Tibial nerve (tissue), 4 donors: ENCODE data around the gene UNG. TPM values are rescaled to one million over a fixed set of nuclear protein-coding genes. Genes with fewer than 3 reads are reported as not detected.

Experiments
- DNase-seq, 2 donors: peaks; one replicate each; pipeline ENCODE4 v3.0.0-alpha.2; 2019; ENCODE audit warnings: low spot score in 2 of 2
- H3K27ac ChIP-seq, 4 donors: fragments of 200-600 bp; sonication (generic) in 3 of 4; one replicate each; pipeline ENCODE4 v1.5.1; 2017 to 2019; ENCODE audit warnings: mild to moderate bottlenecking in 1 of 4
- H3K27me3 ChIP-seq, 2 donors: fragments of 200-600 bp; sonication (generic) in 1 of 2; one replicate each; pipeline versions ENCODE4 v1.5.1 to v1.6.0; 2017 to 2019
- H3K36me3 ChIP-seq, 3 donors: fragments of 200-600 bp; sonication (generic); one replicate each; pipeline ENCODE4 v1.5.1; 2018 to 2019
- H3K4me1 ChIP-seq, 4 donors: fragments of 200-600 bp; sonication (generic) in 3 of 4; one replicate each; pipeline ENCODE4 v1.5.1; 2017 to 2019
- H3K4me3 ChIP-seq, 4 donors: fragments of 200-600 bp; sonication (generic) in 3 of 4; one replicate each; pipeline ENCODE4 v1.5.1; 2017 to 2019; ENCODE audit warnings: mild to moderate bottlenecking in 1 of 4, moderate library complexity in 1 of 4
- H3K9me3 ChIP-seq, 4 donors: fragments of 200-600 bp; sonication (generic) in 3 of 4; one replicate each; pipeline ENCODE4 v1.5.1; 2017 to 2019
- CTCF ChIP-seq, 5 experiments: fragments of 200-600 bp in 3 of 5; fragments of 450-650 bp in 2 of 5; sonication (generic) in 3 of 5; IDR thresholded peaks; one replicate each; pipeline ENCODE4 v1.5.1; 2016 to 2019; ENCODE audit warnings: antibody characterized with exemption in 5 of 5, mild to moderate bottlenecking in 3 of 5, moderate library complexity in 2 of 5
- EP300 ChIP-seq, 2 donors: sonication (generic); formaldehyde crosslinking; IDR thresholded peaks; one replicate each; pipeline ENCODE4 v1.6.1; 2017; ENCODE audit warnings: antibody characterized with exemption in 2 of 2, mild to moderate bottlenecking in 1 of 2
- POLR2A ChIP-seq, 2 donors: fragments of 450-650 bp; IDR thresholded peaks; one replicate each; pipeline ENCODE4 v1.6.1; 2017; ENCODE audit warnings: antibody characterized with exemption in 2 of 2, mild to moderate bottlenecking in 2 of 2, moderate library complexity in 2 of 2
- WGBS, 2 donors: methylation state at CpG; one replicate each; pipeline ENCODE4 v1.1.5; 2018; 5-methylcytosine and 5-hydroxymethylcytosine counted together
- total RNA-seq, 4 donors: library from RNA; depleted of rRNA; stranded (reverse); fragments of >200 nt; gene quantifications; one replicate each; pipeline ENCODE4 v1.1.0, GENCODE V29; 2016

Gene UNG
- total RNA-seq, 4 donors from 2014 or later, result 17.4 to 26.9 (median 21.3) TPM

DNA sequence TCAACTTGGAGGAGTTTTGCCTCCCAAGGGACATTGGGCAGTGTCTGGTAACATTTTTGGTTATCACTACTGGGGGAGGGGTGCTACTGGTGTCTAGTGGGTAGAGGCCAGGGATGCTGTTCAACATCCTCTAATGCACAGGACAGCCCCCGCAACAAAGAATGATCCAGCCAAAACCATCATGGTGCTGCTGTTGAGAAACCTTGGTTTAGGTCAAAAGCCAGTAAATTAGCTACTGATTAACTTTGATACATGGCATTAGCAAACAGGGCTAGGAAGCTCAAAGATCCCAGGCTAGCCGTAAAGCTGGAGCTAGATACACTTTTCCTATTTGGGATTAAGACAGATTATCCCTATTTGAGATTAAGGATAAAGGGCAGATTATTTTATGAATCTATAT is 13.0 kb upstream of the UNG start:
- Histone ChIP-seq H3K9me3 (no peaks in the 10 kb centered on the region), H3K27me3 (no peaks in the 10 kb centered on the region), H3K36me3 (peaks cover 2 to 99% (median 17%) of the 10 kb centered on the region in 3 donors), H3K4me3 (no peak overlapping the region), H3K4me1 (no peaks in the 10 kb centered on the region), H3K27ac (no peak overlapping the region)
- 91 to 95% methylated on average over 2 of the region's 2 CpGs for WGBS, 2 donors
- no peak for DNase-seq
- TF ChIP-seq POLR2A (IDR thresholded peaks at IDR 0.05), result no peak
- no peak for TF ChIP-seq EP300 (IDR thresholded peaks at IDR 0.05)
- no peak for TF ChIP-seq CTCF (IDR thresholded peaks at IDR 0.05)

DNA sequence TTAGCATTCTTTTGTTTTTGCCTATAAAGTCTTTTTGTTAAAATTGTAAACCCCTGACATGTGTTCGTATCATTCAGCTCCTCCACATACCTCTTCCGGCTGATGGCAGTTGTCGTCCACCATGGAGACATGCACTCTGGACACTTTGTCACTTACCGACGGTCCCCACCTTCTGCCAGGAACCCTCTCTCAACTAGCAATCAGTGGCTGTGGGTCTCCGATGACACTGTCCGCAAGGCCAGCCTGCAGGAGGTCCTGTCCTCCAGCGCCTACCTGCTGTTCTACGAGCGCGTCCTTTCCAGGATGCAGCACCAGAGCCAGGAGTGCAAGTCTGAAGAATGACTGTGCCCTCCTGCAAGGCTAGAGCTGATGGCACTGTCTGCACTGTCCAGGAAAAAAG is 11.8 kb upstream of the UNG start:
- TF ChIP-seq CTCF (IDR thresholded peaks at IDR 0.05) (no peak), POLR2A (IDR thresholded peaks at IDR 0.05) (no peak), EP300 (IDR thresholded peaks at IDR 0.05) (no peak)
- Histone ChIP-seq H3K9me3 (no peaks in the 10 kb centered on the region), H3K36me3 (peaks cover 2 to 99% (median 17%) of the 10 kb centered on the region in 3 donors), H3K4me3 (no peak overlapping the region), H3K27me3 (no peaks in the 10 kb centered on the region), H3K27ac (no peak overlapping the region), H3K4me1 (no peaks in the 10 kb centered on the region)
- no peak for DNase-seq
- WGBS, 2 donors, result 91 to 94% methylated on average over 11 of the region's 11 CpGs

GRCh38 chr12:109087250-109087649 is 10.1 kb upstream of the UNG start:
- TF ChIP-seq EP300 (IDR thresholded peaks at IDR 0.05), result no peak
- TF ChIP-seq POLR2A (IDR thresholded peaks at IDR 0.05), result no peak
- TF ChIP-seq CTCF (IDR thresholded peaks at IDR 0.05), result no peak
- Histone ChIP-seq H3K36me3 (peaks cover 2 to 94% (median 17%) of the 10 kb centered on the region in 3 donors), H3K4me1 (peaks cover 0 to 11% (median 6%) of the 10 kb centered on the region in 4 donors), H3K27me3 (no peaks in the 10 kb centered on the region), H3K4me3 (no peak overlapping the region), H3K27ac (no peak overlapping the region), H3K9me3 (no peaks in the 10 kb centered on the region)
- DNase-seq, result no peak
- 68 to 70% methylated on average over 5 of the region's 5 CpGs for WGBS, 2 donors

DNA sequence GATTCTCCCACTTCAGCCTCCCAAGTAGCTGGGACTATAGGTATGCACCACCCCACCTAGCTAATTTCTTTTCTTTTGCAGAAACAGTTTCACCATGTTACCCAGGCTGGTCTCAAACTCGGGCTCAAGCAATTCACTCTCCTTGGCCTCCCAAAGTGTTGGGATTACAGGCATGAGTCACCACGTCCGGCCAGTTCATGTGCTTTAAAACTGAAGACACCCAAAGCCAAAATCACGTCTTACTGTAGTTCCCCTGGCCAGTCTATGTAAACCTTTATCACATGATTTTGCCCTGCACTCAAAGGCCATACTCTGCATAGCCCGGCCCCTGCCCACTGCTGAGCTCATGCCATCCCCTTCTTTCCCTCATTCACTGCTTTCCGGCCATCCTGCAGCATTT is 8.6 kb upstream of the UNG start:
- no peak for TF ChIP-seq EP300 (IDR thresholded peaks at IDR 0.05)
- H3K9me3 ChIP-seq, result no peaks in the 10 kb centered on the region
- no peak for DNase-seq
- H3K36me3 ChIP-seq, result peaks cover 0 to 79% (median 10%) of the 10 kb centered on the region in 3 donors
- H3K4me3 ChIP-seq, result no peak overlapping the region
- peaks cover 0 to 24% (median 17%) of the 10 kb centered on the region in 4 donors for H3K4me1 ChIP-seq
- H3K27me3 ChIP-seq, result no peaks in the 10 kb centered on the region
- no peak overlapping the region for H3K27ac ChIP-seq
- 78% methylated on average over 6 of the region's 6 CpGs for WGBS, 2 donors

GRCh38 chr12:109089683-109090082 is 7.7 kb upstream of the UNG start:
- H3K4me3 ChIP-seq, result no peak overlapping the region
- no peak for DNase-seq
- TF ChIP-seq CTCF (IDR thresholded peaks at IDR 0.05) (no peak), POLR2A (IDR thresholded peaks at IDR 0.05) (no peak), EP300 (IDR thresholded peaks at IDR 0.05) (no peak)
- WGBS, 2 donors, result 82 to 83% methylated on average over 7 of the region's 7 CpGs
- H3K36me3 ChIP-seq, result peaks cover 0 to 70% (median 10%) of the 10 kb centered on the region in 3 donors
- no peak overlapping the region for H3K27ac ChIP-seq
- H3K9me3 ChIP-seq, result no peaks in the 10 kb centered on the region
- peaks cover 0 to 24% (median 17%) of the 10 kb centered on the region in 4 donors for H3K4me1 ChIP-seq
- H3K27me3 ChIP-seq, result no peaks in the 10 kb centered on the region
